GM08714 (cell line): ENCODE data around the gene JARID2.

Experiments
- H3K4me3 ChIP-seq: fragments of 200-500 bp; sonication (Bioruptor generic); 2 replicates; pipeline ENCODE4 v1.5.1; 2014; ENCODE audit warnings: mild to moderate bottlenecking, low read length, inconsistent platforms
- ZNF274 ChIP-seq: IDR thresholded peaks from 2 replicates; pipeline ENCODE4 v1.6.1; 2012; ENCODE audit warnings: mild to moderate bottlenecking, low read depth, low read length

Gene JARID2

GRCh38 chr6:15297895-15298590 lies 52.2 kb downstream of the JARID2 start:
- TF ChIP-seq ZNF274, result no peak
- no peak overlapping the region for H3K4me3 ChIP-seq

- no peak for TF ChIP-seq ZNF274
- H3K4me3 ChIP-seq, result peak overlapping the region; percentile 23; the same call in 1 of the 2 replicates
Observed at GRCh38 chr6:15299430-15300131, 53.7 kb downstream of the JARID2 start.

GRCh38 chr6:15301179-15302006 lies 55.5 kb downstream of the JARID2 start:
- TF ChIP-seq ZNF274, result no peak
- H3K4me3 ChIP-seq, result no peak overlapping the region

- no peak for TF ChIP-seq ZNF274
- no peak overlapping the region for H3K4me3 ChIP-seq
Observed at GRCh38 chr6:15303162-15303919, 57.5 kb downstream of the JARID2 start.

GRCh38 chr6:15303920-15304291 lies 58.0 kb downstream of the JARID2 start:
- no peak overlapping the region for H3K4me3 ChIP-seq
- no peak for TF ChIP-seq ZNF274

GRCh38 chr6:15304337-15305042 lies 58.6 kb downstream of the JARID2 start:
- TF ChIP-seq ZNF274, result no peak
- no peak overlapping the region; the same call in 1 of the 2 replicates for H3K4me3 ChIP-seq

GRCh38 chr6:15305496-15305895 lies 59.6 kb downstream of the JARID2 start:
- no peak for TF ChIP-seq ZNF274
- peak overlapping the region; percentile 41; the same call in 1 of the 2 replicates for H3K4me3 ChIP-seq

- peak overlapping the region; percentile 36; the same call in 1 of the 2 replicates for H3K4me3 ChIP-seq
- no peak for TF ChIP-seq ZNF274
Observed at GRCh38 chr6:15305909-15306308, 60.0 kb downstream of the JARID2 start.

GRCh38 chr6:15308435-15309213 lies 62.8 kb downstream of the JARID2 start:
- TF ChIP-seq ZNF274, result no peak
- H3K4me3 ChIP-seq, result peak overlapping the region; percentile 26; the same call in 1 of the 2 replicates

- no peak for TF ChIP-seq ZNF274
Observed at GRCh38 chr6:15309611-15310283, 63.9 kb downstream of the JARID2 start.

GRCh38 chr6:15310680-15311079 lies 64.8 kb downstream of the JARID2 start:
- H3K4me3 ChIP-seq, result no peak overlapping the region
- TF ChIP-seq ZNF274, result no peak

More at GRCh38 chr6:15309611-15310283, 63.9 kb downstream of the JARID2 start:
- no peak overlapping the region for H3K4me3 ChIP-seq

- H3K4me3 ChIP-seq, result peak overlapping the region; percentile 47; the same call in 1 of the 2 replicates
- TF ChIP-seq ZNF274, result no peak
Observed at GRCh38 chr6:15312500-15312899, 66.6 kb downstream of the JARID2 start.
